NOMO-1 (cell line): ENCODE measurements around the gene AK9.
"Not testable (repeated sequence)": the region's sequence is repeated elsewhere in the genome, so short reads cannot be mapped to it uniquely, and the experiment has no call there.

Source experiments
- DNase-seq, 2 experiments: peaks; one replicate each; lab custom pipeline; 2025; ENCODE audit not compliant: unreplicated experiment in 2 of 2; lab: John Stamatoyannopoulos, UW

Gene AK9

DNA sequence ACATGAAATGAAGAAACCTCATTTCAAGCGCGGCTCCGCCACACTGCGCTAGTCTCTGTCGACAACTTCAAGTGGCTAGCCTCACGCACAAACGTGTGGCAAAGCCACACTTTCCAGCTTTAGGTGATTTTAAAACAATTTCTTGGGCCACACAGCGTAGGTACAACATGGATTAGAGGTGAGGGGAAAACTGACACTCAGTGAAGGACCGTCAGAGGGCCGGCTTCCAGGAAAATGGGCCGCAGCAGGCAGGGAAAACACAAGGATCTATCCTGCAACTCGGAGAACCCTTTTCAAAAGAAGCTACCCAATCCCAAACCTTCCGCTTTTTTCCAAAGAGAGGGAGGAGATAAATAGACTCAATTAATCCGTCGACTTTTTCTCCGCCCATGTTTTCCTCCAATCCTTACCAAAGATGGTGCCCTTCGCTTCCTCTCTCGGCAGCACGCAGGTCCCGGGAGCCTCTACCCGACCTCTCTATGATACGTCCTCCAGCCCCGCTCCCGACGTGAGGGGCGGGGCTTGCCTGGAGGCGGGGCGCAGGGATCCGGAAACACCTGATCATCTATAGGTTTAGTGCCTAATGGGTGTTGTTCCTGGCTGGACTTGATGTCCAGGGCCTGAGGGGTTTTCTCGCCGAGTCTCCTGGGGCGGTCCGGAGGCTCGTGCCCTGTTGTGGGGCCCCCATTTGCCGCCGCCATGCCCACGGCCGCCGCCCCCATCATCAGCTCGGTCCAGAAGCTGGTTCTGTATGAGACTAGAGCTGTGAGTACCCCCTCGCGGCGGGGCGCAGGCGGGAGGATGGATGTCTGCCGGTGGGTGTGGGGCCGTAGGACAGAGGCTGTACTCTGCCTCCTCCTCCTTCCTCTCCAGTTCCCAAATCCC lies at the start of gene AK9, which contains the start of gene FIG4:
TSS of gene AK9 (minus strand) at position 466 of the 885 bp plus-strand sequence. CDS start 15,457 bp downstream, outside the sequence.
TSS of gene FIG4 (plus strand) at position 560 of the 885 bp plus-strand sequence. CDS start at position 700, 140 bp downstream.
- DNase-seq: peak; percentile 74 to 82

DNA sequence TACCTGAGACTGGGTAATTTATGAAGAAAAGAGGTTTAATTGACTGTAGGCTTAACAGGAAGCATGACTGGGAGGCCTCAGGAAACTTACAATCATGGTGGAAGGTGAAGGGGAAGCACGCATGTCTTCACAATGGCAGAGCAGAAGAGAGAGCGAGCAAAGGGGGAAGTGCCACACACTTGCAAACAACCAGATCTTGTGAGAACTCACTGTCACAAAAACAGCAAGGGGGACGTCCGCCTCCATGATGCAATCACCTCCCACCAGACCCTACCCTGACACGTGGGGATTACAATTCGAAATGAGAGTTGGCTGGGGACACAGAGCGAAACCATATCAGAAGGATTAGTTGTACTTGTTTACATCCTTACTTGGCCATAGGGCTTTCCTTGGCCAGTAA lies 49.8 kb upstream of the AK9 start:
- DNase-seq: peak in 1 of 2 experiments; percentile 13

DNA sequence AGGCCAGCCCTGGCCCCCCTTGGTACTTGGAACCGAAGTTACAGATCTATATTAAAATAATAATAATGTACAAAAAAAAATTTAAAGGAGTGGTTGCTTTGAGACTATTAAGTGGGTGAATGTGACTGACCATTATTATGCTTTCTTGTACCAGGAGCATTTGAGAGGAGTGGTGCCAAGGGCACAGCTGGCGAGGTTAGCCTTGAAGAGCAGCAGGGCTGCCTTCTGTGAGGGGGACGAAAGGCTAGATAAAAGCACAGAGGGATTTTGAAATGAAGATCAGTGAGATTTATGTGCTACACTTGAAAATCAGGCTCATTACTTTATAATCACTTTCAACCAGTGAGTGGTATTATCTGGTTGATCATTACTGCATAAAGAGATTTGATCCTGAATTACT lies 48.7 kb upstream of the AK9 start:
- DNase-seq: no peak

DNA sequence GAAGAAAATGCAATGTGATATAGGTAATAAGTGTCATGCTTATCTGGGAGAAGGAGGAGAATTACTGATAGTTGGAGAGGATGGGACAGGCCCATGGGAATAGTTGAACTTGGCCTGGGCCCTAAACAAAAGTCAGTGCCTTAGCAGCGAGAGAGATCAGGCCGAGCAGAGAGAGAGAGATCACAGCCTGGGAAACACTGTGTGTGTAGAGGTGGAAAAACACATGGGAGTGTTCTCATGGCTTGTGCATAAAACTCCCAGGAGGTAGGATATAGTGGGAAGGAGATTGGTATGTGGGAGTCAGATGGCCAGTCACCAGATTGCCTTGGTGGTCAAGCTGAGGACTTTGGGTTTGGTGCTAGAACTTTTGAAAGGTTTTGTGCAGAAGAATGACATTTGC lies 47.7 kb upstream of the AK9 start:
- no peak for DNase-seq

DNA sequence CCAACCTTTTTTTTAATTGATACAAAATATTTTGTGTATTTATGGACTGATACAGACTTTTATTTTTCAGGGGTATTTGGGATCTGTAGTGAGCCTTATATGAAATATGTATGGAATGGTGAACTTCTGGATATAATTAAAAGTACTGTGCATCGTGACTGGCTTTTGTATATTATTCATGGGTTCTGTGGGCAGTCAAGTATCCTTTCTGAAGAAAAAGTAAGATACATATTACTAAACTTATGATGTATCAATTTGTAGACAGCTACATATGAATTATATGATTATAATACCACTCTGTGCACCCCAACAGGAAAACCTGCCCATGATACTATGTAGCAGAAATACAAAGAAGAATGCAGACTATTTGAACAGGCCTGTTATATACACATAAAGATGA lies 47.3 kb upstream of the AK9 start:
- no peak for DNase-seq

DNA sequence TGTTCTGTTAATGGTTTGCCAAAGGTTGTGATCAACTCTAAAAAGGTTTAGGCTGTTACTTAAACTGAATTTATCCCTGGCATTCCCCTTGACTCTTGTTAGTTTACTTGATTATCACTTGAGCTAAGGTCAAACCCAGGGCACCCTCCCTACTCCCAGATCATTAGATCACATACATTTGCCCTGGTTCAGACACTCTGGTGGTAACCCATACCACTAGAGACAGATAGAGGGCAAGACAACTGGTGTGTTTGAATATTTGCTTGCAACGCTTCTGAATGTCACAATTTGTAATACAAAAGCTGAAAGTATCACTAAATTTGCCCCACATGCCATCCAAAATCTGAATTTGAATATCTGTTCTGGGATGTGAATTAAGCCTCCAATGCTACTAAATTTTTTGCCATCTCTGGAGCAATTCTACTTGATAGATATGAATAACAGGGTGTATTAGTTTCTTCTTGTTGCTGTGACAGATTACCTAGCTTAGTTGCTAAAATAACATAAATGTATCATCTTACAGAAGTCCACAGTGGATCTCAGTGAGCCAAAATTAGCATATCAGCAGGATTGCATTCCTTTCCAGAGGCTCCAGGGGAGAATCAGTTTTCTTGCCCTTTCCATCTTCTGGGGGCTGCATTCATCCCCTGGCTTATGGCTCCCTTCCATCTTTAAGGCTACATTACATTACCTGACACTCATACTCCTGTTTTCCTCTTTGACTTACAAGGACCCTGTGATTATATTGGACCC lies 45.4 kb upstream of the AK9 start:
- DNase-seq: no peak

DNA sequence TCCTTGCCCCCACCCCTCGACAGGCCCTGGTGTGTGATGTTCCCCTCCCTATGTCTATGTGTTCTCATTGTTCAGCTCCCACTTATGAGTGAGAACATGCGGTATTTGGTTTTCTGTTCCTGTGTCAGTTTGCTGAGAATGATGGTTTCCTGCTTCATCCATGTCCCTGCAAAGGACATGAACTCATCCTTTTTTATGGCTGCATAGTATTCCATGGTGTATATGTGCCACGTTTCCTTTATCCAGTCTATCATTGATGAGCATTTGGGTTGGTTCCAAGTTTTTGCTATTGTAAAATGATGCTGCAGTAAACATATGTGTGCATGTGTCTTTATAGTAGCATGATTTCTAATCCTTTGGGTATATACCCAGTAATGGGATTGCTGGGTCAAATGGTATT lies 34.2 kb upstream of the AK9 start:
- DNase-seq: not testable (repeated sequence)

DNA sequence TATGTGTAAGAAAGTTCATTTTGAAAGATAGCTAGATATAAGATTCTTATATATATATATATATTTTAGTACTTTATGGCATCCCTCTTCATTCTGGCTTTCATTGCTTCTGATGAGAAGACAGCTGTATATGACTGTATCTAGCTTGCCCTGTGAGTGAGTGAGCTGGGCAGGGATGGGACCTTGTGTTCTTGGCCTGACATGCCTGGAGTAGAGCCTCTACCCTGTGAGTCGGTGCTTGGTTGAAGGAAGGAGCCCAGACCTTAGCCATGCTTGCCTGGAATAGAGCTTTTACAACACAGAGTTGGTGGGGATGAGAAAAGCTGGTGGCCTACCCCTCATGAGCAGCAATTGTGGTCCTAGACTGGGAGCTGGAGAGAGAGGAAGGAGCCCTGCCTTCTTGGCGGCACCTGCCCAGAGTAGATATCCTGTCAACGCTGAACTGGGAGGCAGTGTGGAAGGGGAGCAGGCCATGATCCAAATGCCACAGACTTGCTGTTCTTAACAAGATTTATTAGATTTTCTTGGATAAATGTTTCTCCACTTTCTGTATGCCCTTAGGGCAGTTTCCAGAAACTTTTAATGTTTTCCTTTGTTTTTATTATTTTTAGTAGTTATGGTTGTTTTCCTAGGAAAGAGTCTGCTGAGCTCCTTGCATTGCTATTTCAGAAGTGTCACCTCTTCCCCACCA lies 31.7 kb upstream of the AK9 start:
- no peak for DNase-seq

DNA sequence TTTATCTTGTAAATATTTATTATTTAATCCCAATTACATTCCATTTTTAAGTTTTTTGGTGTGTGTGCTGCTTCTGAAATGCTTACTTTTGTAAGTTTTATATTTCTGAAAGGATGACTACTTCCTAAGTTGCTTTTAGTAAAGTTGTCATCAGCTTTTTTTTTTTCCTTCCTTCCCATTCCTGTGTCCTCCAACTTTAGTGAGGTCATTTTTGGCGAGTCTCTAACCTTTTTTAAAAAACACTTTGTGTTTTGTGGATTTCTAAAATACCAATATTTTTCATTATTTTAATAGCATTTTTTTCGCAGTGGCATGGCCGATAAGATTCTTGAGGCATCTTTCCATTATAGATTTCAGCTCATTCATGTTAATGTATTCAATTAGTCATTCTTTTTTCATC lies 31.0 kb upstream of the AK9 start:
- no peak for DNase-seq

DNA sequence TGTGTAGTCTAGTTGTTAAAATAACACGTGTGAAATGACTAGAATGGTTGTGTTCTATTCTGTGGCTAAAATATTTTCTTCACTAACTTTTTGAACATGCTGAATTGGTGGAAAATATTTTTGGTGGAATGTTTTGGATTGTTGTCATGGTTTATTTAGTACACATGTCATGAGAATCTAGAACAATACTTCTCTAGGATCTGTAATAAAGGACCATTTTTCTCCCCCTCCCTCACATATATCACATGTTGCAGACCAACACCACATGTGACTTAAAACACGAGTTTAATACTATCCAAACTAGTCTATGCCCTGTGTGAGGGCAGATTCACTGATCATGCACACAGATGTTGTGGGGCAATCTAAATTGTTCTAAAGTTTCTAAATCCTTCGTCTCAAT lies 29.3 kb upstream of the AK9 start:
- no peak for DNase-seq

DNA sequence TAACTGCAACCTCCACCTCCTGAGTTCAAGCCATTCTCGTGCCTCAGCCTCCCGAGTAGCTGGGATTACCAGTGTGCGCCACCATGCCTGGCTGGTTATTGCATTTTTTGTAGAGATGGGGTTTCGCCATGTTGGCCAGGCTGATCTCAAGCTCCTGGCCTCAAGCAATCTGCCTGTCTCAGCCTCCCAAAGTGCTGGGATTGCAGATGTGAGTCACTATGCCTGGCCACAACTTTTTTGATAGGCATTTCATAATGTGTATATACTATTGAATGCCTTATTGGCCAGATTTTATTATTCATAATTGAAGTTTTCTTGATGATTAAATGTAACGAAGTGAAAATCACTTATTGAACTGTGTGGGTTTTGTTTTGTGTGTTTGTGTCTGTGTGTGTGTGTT lies 28.0 kb upstream of the AK9 start:
- DNase-seq: no peak

DNA sequence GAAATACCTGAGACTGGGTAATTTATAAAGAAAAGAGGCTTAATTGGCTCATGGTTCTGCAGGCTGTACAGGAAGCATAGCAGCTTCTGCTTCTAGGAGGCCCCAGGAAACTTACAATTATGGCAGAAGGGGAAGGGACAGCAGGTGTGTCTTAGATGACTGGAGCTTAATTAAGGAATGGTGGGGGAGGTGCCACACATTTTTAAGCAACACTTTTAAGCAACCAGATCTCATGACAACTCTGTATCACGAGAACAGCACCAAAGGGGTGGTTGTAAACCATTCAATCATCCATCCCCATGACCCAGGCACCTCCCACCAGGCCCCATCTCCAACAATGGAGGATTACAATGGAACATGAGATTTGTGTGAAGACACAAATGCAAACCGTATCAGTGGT lies 27.0 kb upstream of the AK9 start:
- peak; percentile 58 to 69 for DNase-seq

DNA sequence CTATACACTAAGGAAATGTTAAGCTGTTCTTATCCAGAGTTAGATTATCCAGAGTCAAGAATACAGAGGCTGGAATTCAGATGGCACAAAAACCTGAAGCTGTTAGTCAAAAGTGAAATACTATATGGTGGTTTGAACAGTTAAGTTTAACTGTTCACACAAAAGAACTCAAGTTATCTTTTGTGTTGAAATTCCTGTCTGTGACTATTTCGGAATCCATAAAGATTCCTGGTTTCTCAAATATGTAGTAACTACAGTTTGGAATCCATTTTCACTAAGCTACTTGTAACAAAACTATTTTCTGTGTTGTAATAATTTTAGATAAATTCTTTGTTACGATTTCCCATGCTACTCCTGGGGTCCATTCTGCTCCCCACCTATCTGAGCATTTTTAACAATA lies 24.6 kb upstream of the AK9 start:
- DNase-seq: no peak

DNA sequence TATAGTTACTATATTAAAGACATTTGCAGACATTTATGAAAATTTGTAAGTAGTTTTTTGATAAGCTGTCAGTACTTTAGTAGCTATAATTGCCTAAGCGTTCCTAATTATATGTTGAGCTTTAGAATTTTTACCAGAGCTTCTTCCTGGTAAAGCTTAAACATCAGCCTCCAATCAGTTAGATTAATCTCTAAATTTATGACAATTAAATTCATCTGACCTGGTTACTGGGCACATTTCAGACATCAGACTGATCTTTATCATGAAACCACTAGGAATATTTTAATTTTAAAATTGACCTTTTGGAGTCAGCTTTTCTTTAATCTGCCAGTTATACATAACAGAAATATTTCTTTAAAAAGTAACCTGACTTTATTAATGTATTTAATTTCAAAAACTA lies 23.6 kb upstream of the AK9 start:
- DNase-seq: no peak

DNA sequence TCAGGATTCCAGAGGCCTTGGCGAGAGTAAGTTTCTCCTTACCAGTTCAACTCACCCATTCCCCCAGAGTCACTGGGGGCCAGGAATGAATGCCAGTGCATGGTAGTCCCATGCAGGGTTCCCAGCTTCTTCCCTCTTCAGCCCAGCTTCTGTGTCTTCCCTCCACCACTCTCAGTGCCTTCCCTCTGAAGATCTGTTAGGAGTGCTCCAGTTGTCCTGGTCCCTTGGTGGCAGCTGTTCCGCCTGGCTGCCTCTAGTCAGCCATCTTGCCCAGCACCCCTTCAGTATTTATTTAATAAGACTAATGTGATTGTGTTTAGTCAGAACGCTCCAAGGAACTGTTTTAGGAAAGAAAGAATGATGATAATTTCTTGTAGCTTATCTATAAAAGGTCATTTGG lies 23.2 kb upstream of the AK9 start:
- DNase-seq: no peak

DNA sequence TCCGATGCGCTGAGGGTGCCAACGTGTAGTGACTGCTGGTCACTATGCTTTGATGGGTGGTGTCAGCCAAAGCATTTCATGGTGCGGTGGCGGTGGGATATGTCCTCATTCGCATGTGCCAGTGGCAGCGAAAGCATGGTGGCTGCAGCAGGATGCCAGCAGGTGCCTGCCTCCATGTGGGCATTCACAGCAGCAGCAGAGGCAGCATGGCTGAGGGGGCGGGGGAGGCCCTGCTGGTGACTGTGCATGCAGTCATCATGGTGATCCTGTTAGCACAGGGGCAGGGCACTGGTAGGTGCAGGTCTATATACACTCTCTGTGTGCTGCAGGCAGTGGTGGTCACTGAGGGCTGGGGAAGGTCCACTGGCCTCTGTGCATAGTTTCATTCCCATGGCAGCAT lies 22.1 kb upstream of the AK9 start:
- no peak for DNase-seq

DNA sequence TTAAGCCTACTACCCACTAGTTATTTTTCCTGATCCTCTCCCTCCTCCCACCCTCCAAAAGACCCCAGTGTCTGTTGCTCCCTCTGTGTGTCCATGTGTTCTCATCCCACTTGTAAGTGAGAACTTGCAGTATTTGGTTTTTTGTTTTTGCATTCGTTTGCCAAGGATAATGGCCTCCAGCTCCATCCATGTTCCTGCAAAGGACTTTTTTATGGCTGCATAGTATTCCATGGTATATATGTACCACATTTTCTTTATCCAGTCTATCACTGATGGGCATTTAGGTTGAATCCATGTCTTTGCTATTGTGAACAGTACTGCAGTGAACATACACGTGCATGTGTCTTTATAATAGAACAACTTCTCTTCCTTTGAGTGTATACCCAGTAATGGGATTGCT lies 17.1 kb upstream of the AK9 start:
- not testable (repeated sequence) for DNase-seq

DNA sequence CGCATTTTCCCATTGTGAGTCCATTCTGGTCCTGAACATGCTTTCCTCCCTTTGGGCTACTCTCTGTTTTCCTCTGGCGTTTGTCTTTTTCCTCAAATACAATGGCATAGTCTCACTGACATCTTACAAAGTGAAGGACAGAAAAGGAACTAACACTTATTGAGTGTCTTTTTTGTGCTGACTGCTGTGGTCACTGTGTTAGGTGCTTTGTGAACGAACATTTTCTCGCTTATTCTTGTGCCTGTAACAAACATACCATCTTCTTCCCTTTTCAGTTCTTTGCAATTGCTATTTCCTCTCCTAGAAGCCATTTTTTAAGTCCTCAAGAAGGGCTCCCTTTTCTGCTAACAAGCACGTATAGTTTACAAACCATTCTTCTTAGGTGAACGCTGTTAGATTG lies 15.5 kb upstream of the AK9 start:
- DNase-seq: no peak

DNA sequence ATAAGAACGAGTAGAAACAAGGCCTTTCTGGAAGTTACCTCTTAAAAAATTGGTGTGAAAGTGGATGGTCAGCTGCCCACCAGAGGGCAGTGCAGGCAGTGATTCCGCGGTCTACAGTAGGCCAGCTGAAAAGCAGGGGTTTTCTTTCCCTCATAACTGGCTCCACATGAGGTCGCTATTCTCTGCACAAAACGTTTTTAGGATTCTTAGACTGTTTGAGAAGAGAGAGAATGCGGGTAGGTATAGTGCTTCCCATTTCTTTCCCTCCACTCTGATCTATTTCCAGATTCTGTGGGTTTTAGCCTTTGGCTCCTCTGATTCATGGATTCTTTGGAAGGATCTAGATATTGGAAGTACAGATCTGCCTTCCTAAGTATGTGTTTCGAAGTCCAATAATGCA lies 14.3 kb upstream of the AK9 start:
- peak; percentile 76 to 92 for DNase-seq

DNA sequence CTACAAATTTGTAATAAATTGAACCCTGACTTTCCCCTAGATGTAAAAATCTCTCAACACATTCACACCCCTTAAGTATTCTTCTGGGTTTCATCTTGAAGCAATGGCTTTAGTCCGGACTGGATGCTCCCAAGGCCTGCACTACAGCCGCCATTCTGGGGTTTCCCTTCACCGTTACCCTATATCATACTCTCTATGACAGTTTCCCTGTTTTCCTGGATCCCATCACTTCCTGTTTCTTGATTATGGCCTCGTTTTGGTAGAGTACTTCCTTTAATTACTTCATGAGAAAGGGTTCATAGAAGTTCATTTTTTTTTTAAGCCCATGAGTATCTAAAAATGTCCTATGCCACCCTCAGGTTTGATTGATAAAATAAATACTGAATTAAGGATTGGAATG lies 11.8 kb upstream of the AK9 start:
- peak; percentile 40 to 44 for DNase-seq

DNA sequence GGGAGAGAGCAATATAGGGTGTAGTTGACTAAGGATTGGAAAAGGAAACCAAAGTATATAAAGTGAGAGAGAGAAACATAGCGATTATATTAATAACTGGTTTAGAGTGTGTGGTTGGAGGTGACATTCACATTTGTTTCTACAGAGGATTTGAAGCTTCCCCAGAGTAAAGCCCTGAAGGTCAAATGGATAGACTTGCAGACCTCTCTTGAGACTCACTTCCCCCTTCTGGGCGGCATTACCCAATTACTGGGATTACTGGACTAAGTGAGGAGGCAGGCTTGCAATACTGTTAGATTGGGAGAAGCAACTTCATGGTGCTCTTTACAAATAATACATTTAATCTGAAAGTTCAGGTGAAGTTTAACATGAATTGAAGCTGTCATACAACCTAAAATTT lies 10.8 kb upstream of the AK9 start:
- peak; percentile 34 to 49 for DNase-seq
